Endometrial microvascular endothelial cells (primary cell): ENCODE measurements around the gene IGF1R. TPM values are rescaled to one million over a fixed set of nuclear protein-coding genes. Genes with fewer than 3 reads are reported as not detected.
"Not testable (repeated sequence)": the region's sequence is repeated elsewhere in the genome, so short reads cannot be mapped to it uniquely, and the experiment has no call there.

Experiments used
- in situ Hi-C: cut with HindIII; loops from 2 replicates; pipeline ENCODE4 v1.10.0; 2017; ENCODE audit warnings: low sequenced_read_pairs, low pct_unique_long_range_greater_than_20kb; ENCODE audit errors: inconsistent ontology term
- total RNA-seq: library from RNA; depleted of rRNA; stranded (reverse); fragments of >200 nt; gene quantifications from one replicate; pipeline ENCODE4 v1.2.3, GENCODE V29; 2015; ENCODE audit errors: inconsistent ontology term

IGF1R gene
- total RNA-seq: 28.8 TPM

- in situ Hi-C loops: no loop called here
Measured at GRCh38 chr15:98647774-98648653, at the start of gene IGF1R. IGF1R (plus strand) TSS chr15:98648539; CDS start chr15:98649582, 1,043 bp downstream.

- in situ Hi-C loops: no loop called here
Measured at GRCh38 chr15:98599909-98600691, 48.2 kb upstream of the IGF1R start.

GRCh38 chr15:98604983-98605382 is 43.4 kb upstream of the IGF1R start:
- in situ Hi-C loops: no loop called here

- in situ Hi-C loops: no loop called here
Measured at GRCh38 chr15:98609144-98609852, 39.0 kb upstream of the IGF1R start.

GRCh38 chr15:98610991-98611390 is 37.3 kb upstream of the IGF1R start:
- in situ Hi-C loops: no loop called here

- in situ Hi-C loops: no loop called here
Measured at GRCh38 chr15:98611808-98612207, 36.5 kb upstream of the IGF1R start.

GRCh38 chr15:98612490-98613110 is 35.7 kb upstream of the IGF1R start:
- in situ Hi-C loops: no loop called here

GRCh38 chr15:98614681-98615080 is 33.7 kb upstream of the IGF1R start:
- in situ Hi-C loops: no loop called here

- in situ Hi-C loops: no loop called here
Measured at GRCh38 chr15:98616397-98616796, 31.9 kb upstream of the IGF1R start.

GRCh38 chr15:98617328-98617980 is 30.9 kb upstream of the IGF1R start:
- in situ Hi-C loops: no loop called here

GRCh38 chr15:98618576-98618975 is 29.8 kb upstream of the IGF1R start:
- in situ Hi-C loops: not testable (repeated sequence)

GRCh38 chr15:98620020-98620419 is 28.3 kb upstream of the IGF1R start:
- in situ Hi-C loops: no loop called here

GRCh38 chr15:98621021-98621420 is 27.3 kb upstream of the IGF1R start:
- in situ Hi-C loops: no loop called here

GRCh38 chr15:98625614-98626013 is 22.7 kb upstream of the IGF1R start:
- in situ Hi-C loops: no loop called here

- in situ Hi-C loops: no loop called here
Measured at GRCh38 chr15:98626153-98626552, 22.2 kb upstream of the IGF1R start.

- in situ Hi-C loops: no loop called here
Measured at GRCh38 chr15:98628216-98628615, 20.1 kb upstream of the IGF1R start.

GRCh38 chr15:98635848-98636247 is 12.5 kb upstream of the IGF1R start:
- in situ Hi-C loops: no loop called here

- in situ Hi-C loops: no loop called here
Measured at GRCh38 chr15:98643115-98643514, 5.2 kb upstream of the IGF1R start.
